ENCODE measurements around the gene RAD51B. TPM values are rescaled to one million over a fixed set of nuclear protein-coding genes. Genes with fewer than 3 reads are reported as not detected.

The RAD51B gene
- total and polyA plus RNA-seq, 2 of the 13 experiments (the other 11 are each of a cell fraction or from before 2014, with no cell fraction given) = 7.0 to 9.5 TPM

- TF ChIP-seq ZNF770 (CRISPR knock-in tag; IDR thresholded peaks at IDR 0.05) (no peak), ZNF883 (CRISPR knock-in tag; IDR thresholded peaks at IDR 0.05; ENCODE audit: not compliant biosample characterization) (no peak), PLRG1 (conservative IDR thresholded peaks at IDR 0.05) (no peak), ELF1 (CRISPR knock-in tag; IDR thresholded peaks at IDR 0.05) (no peak), ATF6 (CRISPR knock-in tag; conservative IDR thresholded peaks at IDR 0.05) (no peak), ZNF773 (CRISPR knock-in tag; IDR thresholded peaks at IDR 0.05; ENCODE audit: borderline replicate concordance) (no peak), ZC3H4 (CRISPR knock-in tag; IDR thresholded peaks at IDR 0.05; ENCODE audit: borderline replicate concordance) (no peak), ZNF230 (CRISPR knock-in tag; IDR thresholded peaks at IDR 0.05) (no peak), ZFP36L2 (CRISPR knock-in tag; IDR thresholded peaks at IDR 0.05) (no peak), SAFB2 (CRISPR knock-in tag; IDR thresholded peaks at IDR 0.05; ENCODE audit: borderline replicate concordance, low read depth) (no peak), FOXO1 (CRISPR knock-in tag; IDR thresholded peaks at IDR 0.05) (no peak), FOXK2 (IDR thresholded peaks at IDR 0.05) (no peak), KLF13 (CRISPR knock-in tag; IDR thresholded peaks at IDR 0.05) (no peak), ZNF496 (CRISPR knock-in tag; IDR thresholded peaks at IDR 0.05; ENCODE audit: insufficient replicate concordance) (no peak), ZEB1 (IDR thresholded peaks at IDR 0.05; ENCODE audit: insufficient replicate concordance, low read depth) (peak; percentile 37), ZNF280B (CRISPR knock-in tag; IDR thresholded peaks at IDR 0.05; ENCODE audit: borderline replicate concordance) (no peak), KDM5B (CRISPR knock-in tag; IDR thresholded peaks at IDR 0.05; ENCODE audit: borderline replicate concordance) (no peak), BCL6 (CRISPR knock-in tag; IDR thresholded peaks at IDR 0.05) (peak; percentile 94), SRY (CRISPR knock-in tag; IDR thresholded peaks at IDR 0.05) (no peak)
- TF ChIP-seq, protein P1, sequence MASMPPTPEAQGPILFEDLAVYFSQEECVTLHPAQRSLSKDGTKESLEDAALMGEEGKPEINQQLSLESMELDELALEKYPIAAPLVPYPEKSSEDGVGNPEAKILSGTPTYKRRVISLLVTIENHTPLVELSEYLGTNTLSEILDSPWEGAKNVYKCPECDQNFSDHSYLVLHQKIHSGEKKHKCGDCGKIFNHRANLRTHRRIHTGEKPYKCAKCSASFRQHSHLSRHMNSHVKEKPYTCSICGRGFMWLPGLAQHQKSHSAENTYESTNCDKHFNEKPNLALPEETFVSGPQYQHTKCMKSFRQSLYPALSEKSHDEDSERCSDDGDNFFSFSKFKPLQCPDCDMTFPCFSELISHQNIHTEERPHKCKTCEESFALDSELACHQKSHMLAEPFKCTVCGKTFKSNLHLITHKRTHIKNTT (CRISPR knock-in tag; IDR thresholded peaks at IDR 0.05) = no peak
- TF ChIP-seq, protein P2, sequence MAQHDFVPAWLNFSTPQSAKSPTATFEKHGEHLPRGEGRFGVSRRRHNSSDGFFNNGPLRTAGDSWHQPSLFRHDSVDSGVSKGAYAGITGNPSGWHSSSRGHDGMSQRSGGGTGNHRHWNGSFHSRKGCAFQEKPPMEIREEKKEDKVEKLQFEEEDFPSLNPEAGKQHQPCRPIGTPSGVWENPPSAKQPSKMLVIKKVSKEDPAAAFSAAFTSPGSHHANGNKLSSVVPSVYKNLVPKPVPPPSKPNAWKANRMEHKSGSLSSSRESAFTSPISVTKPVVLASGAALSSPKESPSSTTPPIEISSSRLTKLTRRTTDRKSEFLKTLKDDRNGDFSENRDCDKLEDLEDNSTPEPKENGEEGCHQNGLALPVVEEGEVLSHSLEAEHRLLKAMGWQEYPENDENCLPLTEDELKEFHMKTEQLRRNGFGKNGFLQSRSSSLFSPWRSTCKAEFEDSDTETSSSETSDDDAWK (CRISPR knock-in tag; IDR thresholded peaks at IDR 0.05) = no peak
- TF ChIP-seq, protein P3, sequence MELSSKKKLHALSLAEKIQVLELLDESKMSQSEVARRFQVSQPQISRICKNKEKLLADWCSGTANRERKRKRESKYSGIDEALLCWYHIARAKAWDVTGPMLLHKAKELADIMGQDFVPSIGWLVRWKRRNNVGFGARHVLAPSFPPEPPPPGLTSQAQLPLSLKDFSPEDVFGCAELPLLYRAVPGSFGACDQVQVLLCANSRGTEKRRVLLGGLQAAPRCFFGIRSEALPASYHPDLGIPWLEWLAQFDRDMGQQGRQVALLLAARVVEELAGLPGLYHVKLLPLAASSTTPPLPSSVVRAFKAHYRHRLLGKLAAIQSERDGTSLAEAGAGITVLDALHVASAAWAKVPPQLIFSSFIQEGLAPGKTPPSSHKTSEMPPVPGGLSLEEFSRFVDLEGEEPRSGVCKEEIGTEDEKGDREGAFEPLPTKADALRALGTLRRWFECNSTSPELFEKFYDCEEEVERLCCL (CRISPR knock-in tag; IDR thresholded peaks at IDR 0.05; ENCODE audit: borderline replicate concordance) = no peak
Measured at GRCh38 chr14:68759017-68759560, 939.5 kb downstream of the RAD51B start (continued).

Data from HepG2 (cell line).